AG09309 (cell line): Measurements from ENCODE around the gene DUXA.
"Not testable (repeated sequence)": the region's sequence is repeated elsewhere in the genome, so short reads cannot be mapped to it uniquely, and the experiment has no call there.

Experiments
- DNase-seq: peaks from one replicate; pipeline ENCODE4 v3.0.0-alpha.2; 2010; ENCODE audit warnings: low read depth
- H3K4me3 ChIP-seq: 2 replicates; pipeline ENCODE4 v1.5.1; 2011; ENCODE audit warnings: mild to moderate bottlenecking, low read depth, low read length, moderate library complexity; ENCODE audit not compliant: control insufficient read depth
- CTCF ChIP-seq: IDR thresholded peaks from 2 replicates; pipeline ENCODE4 v1.5.1; 2011; ENCODE audit warnings: mild to moderate bottlenecking, low read depth, low read length, inconsistent platforms; ENCODE audit not compliant: insufficient read depth, control insufficient read depth; ENCODE audit errors: missing control alignments

The DUXA gene

GRCh38 chr19:57167385-57167784, at the start of gene DUXA:
Gene DUXA, minus strand, starts transcription at chr19:57167485. Its CDS starts 42 bp downstream, at chr19:57167443.
- TF ChIP-seq CTCF: no peak
- no peak for DNase-seq
- H3K4me3 ChIP-seq: no peak within 1 kb of the TSS

- no peak for TF ChIP-seq CTCF
- DNase-seq: no peak
- H3K4me3 ChIP-seq: no peak overlapping the region
Measured at GRCh38 chr19:57212109-57212508, 44.8 kb upstream of the DUXA start.

GRCh38 chr19:57210381-57210780, 43.1 kb upstream of the DUXA start:
- DNase-seq: no peak
- no peak overlapping the region for H3K4me3 ChIP-seq
- no peak for TF ChIP-seq CTCF

- TF ChIP-seq CTCF: no peak
- DNase-seq: no peak
- no peak overlapping the region for H3K4me3 ChIP-seq
Measured at GRCh38 chr19:57202160-57202559, 34.9 kb upstream of the DUXA start.

- not testable (repeated sequence) for H3K4me3 ChIP-seq, DNase-seq
Measured at GRCh38 chr19:57197874-57198273, 30.6 kb upstream of the DUXA start.

GRCh38 chr19:57192993-57193392, 25.7 kb upstream of the DUXA start:
- H3K4me3 ChIP-seq: peak overlapping the region; percentile 83; the same call in 1 of the 2 replicates
- no peak for DNase-seq
- TF ChIP-seq CTCF: no peak

GRCh38 chr19:57192077-57192420, 24.8 kb upstream of the DUXA start:
- peak overlapping the region; percentile 83 for H3K4me3 ChIP-seq
- DNase-seq: no peak
- TF ChIP-seq CTCF: no peak
